Spinal cord (tissue), 10 donors: ENCODE data around the gene SCAMP4. TPM values are rescaled to one million over a fixed set of nuclear protein-coding genes. Genes with fewer than 3 reads are reported as not detected.

ENCODE experiments used
- DNase-seq, 6 donors: peaks; one replicate each; pipeline versions ENCODE4 v3.0.0 to v3.0.0-alpha.2; 2013 to 2015; ENCODE audit warnings: low spot score in 6 of 6, low read depth in 4 of 6
- H3K27ac ChIP-seq: one replicate; pipeline ENCODE4 v1.5.1; 2013; ENCODE audit warnings: low read depth, low read length, control low read depth
- H3K27me3 ChIP-seq: one replicate; pipeline ENCODE4 v1.6.1; 2013; ENCODE audit warnings: low read length; ENCODE audit not compliant: control insufficient read depth, insufficient read depth
- H3K36me3 ChIP-seq: one replicate; pipeline ENCODE4 v1.6.1; 2013; ENCODE audit warnings: low read length; ENCODE audit not compliant: control insufficient read depth, insufficient read depth
- H3K4me1 ChIP-seq: one replicate; pipeline ENCODE4 v1.6.1; 2013; ENCODE audit warnings: low read length; ENCODE audit not compliant: control insufficient read depth, insufficient read depth
- H3K4me3 ChIP-seq: one replicate; pipeline ENCODE4 v1.5.1; 2013; ENCODE audit warnings: low read depth, low read length, control low read depth
- H3K9me3 ChIP-seq: one replicate; pipeline ENCODE4 v1.6.1; 2013; ENCODE audit warnings: low read length; ENCODE audit not compliant: control insufficient read depth, insufficient read depth
- WGBS: methylation state at CpG from one replicate; pipeline ENCODE4 v1.1.5; 2013; ENCODE audit warnings: missing lambda C conversion rate; ENCODE audit not compliant: insufficient coverage; 5-methylcytosine and 5-hydroxymethylcytosine counted together
- long read RNA-seq, 4 donors: transcript quantifications; one replicate each; lab custom pipeline, GENCODE V29; 2026
- polyA plus RNA-seq, 2 donors: library from polyadenylated mRNA; unstranded; fragments of 120-200 nt; gene quantifications; one replicate each; pipeline ENCODE4 v1.2.1, GENCODE V29; 2013; ENCODE audit not compliant: insufficient read length in 2 of 2
- total RNA-seq, 2 donors: library from RNA; depleted of rRNA in 1 of 2; stranded (reverse); fragments of 120-200 nt in 1 of 2; fragments of >200 nt in 1 of 2; gene quantifications; one replicate each; pipeline versions ENCODE4 v1.2.3 to v1.2.4, GENCODE V29; 2013 to 2014
- donor health status: healthy.

Gene SCAMP4, protein sequence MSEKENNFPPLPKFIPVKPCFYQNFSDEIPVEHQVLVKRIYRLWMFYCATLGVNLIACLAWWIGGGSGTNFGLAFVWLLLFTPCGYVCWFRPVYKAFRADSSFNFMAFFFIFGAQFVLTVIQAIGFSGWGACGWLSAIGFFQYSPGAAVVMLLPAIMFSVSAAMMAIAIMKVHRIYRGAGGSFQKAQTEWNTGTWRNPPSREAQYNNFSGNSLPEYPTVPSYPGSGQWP
- total RNA-seq: 10 to 100 TPM; 25.2 to 38.1 TPM
- polyA plus RNA-seq: 100 to 1,000 TPM in 1 of 2 donors, 10 to 100 TPM in 1; 95.1 to 112 TPM
- long read RNA-seq, donor 1, transcript SCAMP4-207 (2 exons, 2,973 nt): minor isoform, 6 of 27 reads
- long read RNA-seq, donor 1, transcript SCAMP4-201 (7 exons, 2,684 nt): major isoform, 18 of 27 reads
- long read RNA-seq, donor 1, partial matches to known transcripts: 0 of 27 reads
- long read RNA-seq, donor 1, other reads (novel, unspliced or antisense): 0 of 27 reads
- long read RNA-seq, donor 2, transcript SCAMP4-201 (7 exons, 2,684 nt): major isoform, 13 of 21 reads
- long read RNA-seq, donor 2, transcript SCAMP4-207 (2 exons, 2,973 nt): minor isoform, 5 of 21 reads
- long read RNA-seq, donor 2, partial matches to known transcripts: 0 of 21 reads
- long read RNA-seq, donor 2, other reads (novel, unspliced or antisense): 0 of 21 reads
- long read RNA-seq, donor 3, transcript SCAMP4-207 (2 exons, 2,973 nt): major isoform, 5 of 10 reads
- long read RNA-seq, donor 3, partial matches to known transcripts: 0 of 10 reads
- long read RNA-seq, donor 3, other reads (novel, unspliced or antisense): 0 of 10 reads
- long read RNA-seq, donor 4, transcript SCAMP4-201 (7 exons, 2,684 nt): major isoform, 5 of 9 reads
- long read RNA-seq, donor 4, partial matches to known transcripts: 0 of 9 reads
- long read RNA-seq, donor 4, other reads (novel, unspliced or antisense): 0 of 9 reads

GRCh38 chr19:1905110-1905862 lies at the start of gene SCAMP4, which contains the start of gene ADAT3:
Gene SCAMP4 (plus strand): TSS chr19:1905399. CDS start chr19:1915020, 9,621 bp downstream.
Gene ADAT3 (plus strand): TSS chr19:1905399. CDS start chr19:1912048, 6,649 bp downstream.
- H3K36me3 ChIP-seq: peaks cover 35% of the 10 kb centered on the region
- under 1% methylated on average over 91 of the region's 92 CpGs for WGBS

GRCh38 chr19:1855828-1856255 lies 49.4 kb upstream of the SCAMP4 start:
- Histone ChIP-seq H3K27ac (peak overlapping the region; percentile 89), H3K27me3 (no peaks in the 10 kb centered on the region), H3K4me1 (peaks cover 90% of the 10 kb centered on the region), H3K36me3 (peaks cover 28% of the 10 kb centered on the region), H3K4me3 (peak overlapping the region; percentile 45), H3K9me3 (no peaks in the 10 kb centered on the region)
- DNase-seq: peak in 1 of 6 donors; percentile 15
- 71% methylated on average over 13 of the region's 13 CpGs for WGBS

More at GRCh38 chr19:1905110-1905862, at the start of gene SCAMP4, which contains the start of gene ADAT3:
- H3K9me3 ChIP-seq: no peaks in the 10 kb centered on the region
- no peaks in the 10 kb centered on the region for H3K27me3 ChIP-seq
- DNase-seq: peak; percentile 88 to 100 (median 96)
- H3K27ac ChIP-seq: peak within 1 kb of the TSS; percentile 79
- peak within 1 kb of the TSS; percentile 63 for H3K4me3 ChIP-seq
- H3K4me1 ChIP-seq: peaks cover 57% of the 10 kb centered on the region

GRCh38 chr19:1856345-1856697 lies 48.9 kb upstream of the SCAMP4 start:
- Histone ChIP-seq H3K27me3 (no peaks in the 10 kb centered on the region), H3K27ac (peak overlapping the region; percentile 89), H3K36me3 (peaks cover 27% of the 10 kb centered on the region), H3K4me1 (peaks cover 90% of the 10 kb centered on the region), H3K9me3 (no peaks in the 10 kb centered on the region), H3K4me3 (peak overlapping the region; percentile 45)
- 37% methylated on average over 5 of the region's 6 CpGs for WGBS
- peak in 2 of 6 donors; percentile 21 to 44 for DNase-seq

DNA sequence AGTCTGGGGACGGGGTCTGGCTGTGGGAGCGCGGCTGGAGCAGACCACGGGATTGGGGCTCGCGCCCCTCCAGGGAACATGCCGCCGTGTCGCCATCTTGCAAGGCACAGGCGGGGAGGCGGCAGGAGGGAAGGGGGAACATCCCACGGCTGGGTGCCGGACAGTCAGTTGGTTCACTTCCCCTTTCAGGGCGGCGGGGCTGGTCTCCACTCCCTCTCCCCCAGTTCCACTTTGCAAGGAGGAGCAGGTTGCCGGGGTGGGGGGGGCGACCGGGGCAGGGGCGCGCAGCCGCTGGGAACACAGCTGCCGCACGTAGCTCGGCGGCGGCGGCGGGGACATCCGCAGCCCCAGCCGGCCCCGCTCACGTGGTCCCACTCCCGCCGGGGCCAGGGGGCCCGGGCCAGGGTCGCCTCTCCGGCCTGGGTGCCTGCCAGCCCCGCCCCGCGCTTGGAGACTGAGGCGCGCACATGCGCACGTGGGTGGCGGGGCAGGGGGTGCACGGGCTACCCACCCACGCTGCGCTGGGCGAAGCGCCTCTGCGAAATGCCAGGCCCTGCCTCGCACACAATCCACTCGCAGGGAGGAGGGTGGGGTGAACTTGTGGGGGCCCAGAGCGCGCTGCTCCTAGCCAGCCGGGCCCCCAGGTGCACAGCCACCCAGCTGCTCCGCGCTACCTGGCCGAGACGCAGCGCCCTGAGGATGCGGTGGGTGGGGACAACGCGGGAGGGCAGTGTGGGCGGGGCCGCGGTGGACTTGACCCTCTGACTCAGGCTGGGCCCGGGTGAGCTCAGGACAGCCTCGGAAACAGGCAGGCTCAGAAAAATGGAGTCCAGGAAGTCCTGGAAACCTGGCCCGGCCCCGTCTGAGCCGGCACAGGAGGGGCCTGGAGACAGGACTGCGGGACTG lies 48.2 kb upstream of the SCAMP4 start:
- Histone ChIP-seq H3K36me3 (peaks cover 25% of the 10 kb centered on the region), H3K27me3 (no peaks in the 10 kb centered on the region), H3K9me3 (no peaks in the 10 kb centered on the region), H3K4me3 (peak overlapping the region; percentile 45), H3K27ac (peak overlapping the region; percentile 89), H3K4me1 (peaks cover 91% of the 10 kb centered on the region)
- peak in 2 of 6 donors; percentile 58 to 74 for DNase-seq
- 4% methylated on average over 68 of the region's 73 CpGs for WGBS

DNA sequence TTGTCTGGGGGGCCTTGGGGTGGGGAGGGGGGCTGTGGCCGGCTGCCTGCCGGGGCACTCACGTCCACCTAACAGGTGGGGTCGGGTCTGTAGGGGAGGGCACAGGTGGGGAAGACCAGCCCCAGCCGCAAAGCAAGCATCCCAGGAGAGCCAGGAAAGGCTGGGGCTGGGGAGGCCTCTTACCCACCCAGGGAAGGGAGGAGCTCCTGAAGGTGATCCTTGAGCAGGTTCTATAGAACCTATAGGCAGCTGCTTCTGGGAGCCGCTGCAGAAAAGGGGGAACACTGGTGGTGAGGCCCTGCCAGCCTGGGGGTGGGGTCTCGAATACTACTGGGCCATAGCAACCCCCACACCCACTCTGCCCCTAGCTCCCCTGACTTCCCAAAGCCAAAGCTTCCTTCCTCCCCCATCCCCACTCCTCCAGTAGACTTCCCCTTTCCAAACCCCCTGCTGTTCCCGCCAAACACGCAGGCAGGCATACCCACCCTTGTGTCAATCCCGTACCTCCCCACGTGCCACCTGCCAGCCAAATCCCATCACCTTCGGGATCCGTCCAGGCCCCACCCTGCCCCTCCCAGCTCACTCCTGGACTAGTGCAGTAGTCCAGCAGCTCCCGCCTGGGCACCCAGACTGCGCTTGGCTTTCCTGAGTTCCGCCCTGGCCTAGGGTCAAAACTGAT lies 47.4 kb upstream of the SCAMP4 start:
- WGBS: 67% methylated on average over 14 of the region's 16 CpGs
- H3K9me3 ChIP-seq: no peaks in the 10 kb centered on the region
- H3K4me1 ChIP-seq: peaks cover 89% of the 10 kb centered on the region
- peak overlapping the region; percentile 27 for H3K4me3 ChIP-seq
- peaks cover 22% of the 10 kb centered on the region for H3K36me3 ChIP-seq
- DNase-seq: no peak
- peak overlapping the region; percentile 69 for H3K27ac ChIP-seq
- no peaks in the 10 kb centered on the region for H3K27me3 ChIP-seq

GRCh38 chr19:1858412-1859081 lies 46.7 kb upstream of the SCAMP4 start:
- H3K4me1 ChIP-seq: peaks cover 82% of the 10 kb centered on the region
- no peaks in the 10 kb centered on the region for H3K9me3 ChIP-seq
- WGBS: 70% methylated on average over 7 of the region's 10 CpGs
- H3K27me3 ChIP-seq: no peaks in the 10 kb centered on the region
- H3K4me3 ChIP-seq: no peak overlapping the region
- H3K27ac ChIP-seq: no peak overlapping the region
- H3K36me3 ChIP-seq: peaks cover 15% of the 10 kb centered on the region
- no peak for DNase-seq

DNA sequence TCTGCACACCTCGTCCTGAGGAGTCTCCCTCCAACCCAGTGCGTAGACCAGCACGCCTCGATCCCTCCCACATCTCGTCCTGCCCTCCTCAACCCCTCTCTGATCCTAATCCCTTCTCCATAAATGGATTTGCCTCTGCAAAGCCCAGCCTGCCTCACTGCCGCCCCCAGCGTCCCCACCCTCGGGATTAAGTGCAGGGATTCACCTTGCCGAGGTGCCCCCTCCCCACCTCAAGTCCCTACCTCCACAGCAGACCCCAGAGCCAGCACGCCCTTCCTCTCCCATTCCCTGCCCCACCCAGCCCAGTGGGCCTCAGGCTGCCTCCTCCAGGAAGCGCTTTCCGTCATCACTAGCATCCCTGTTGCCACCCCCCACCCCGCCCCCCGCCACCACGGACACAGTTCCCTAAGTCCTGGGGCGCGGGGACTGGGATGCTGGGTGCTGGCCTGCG lies 45.8 kb upstream of the SCAMP4 start:
- H3K27me3 ChIP-seq: no peaks in the 10 kb centered on the region
- peaks cover 7% of the 10 kb centered on the region for H3K36me3 ChIP-seq
- WGBS: 46% methylated on average over 11 of the region's 18 CpGs
- no peak overlapping the region for H3K4me3 ChIP-seq
- H3K4me1 ChIP-seq: peaks cover 83% of the 10 kb centered on the region
- no peak for DNase-seq
- no peak overlapping the region for H3K27ac ChIP-seq
- H3K9me3 ChIP-seq: no peaks in the 10 kb centered on the region
